ENCODE data around the gene SMDT1. TPM values are rescaled to one million over a fixed set of nuclear protein-coding genes. Genes with fewer than 3 reads are reported as not detected.

SMDT1 gene
- total RNA-seq, 1 donor from 2014 or later: 113 TPM

- Histone ChIP-seq H3K4me3 (no peak overlapping the region), H3K4me1 (no peaks in the 10 kb centered on the region), H3K27me3 (no peaks in the 10 kb centered on the region), H3K36me3 (peaks cover 60% of the 10 kb centered on the region), H3K9me3 (no peaks in the 10 kb centered on the region), H3K27ac (no peak overlapping the region)
- ATAC-seq (no peak), DNase-seq (no peak)
- TF ChIP-seq CTCF (IDR thresholded peaks at IDR 0.05): no peak
- intact Hi-C loops (cut with DNase I): no loop called here
These were observed 16.9 kb upstream of the SMDT1 start for GRCh38 chr22:42062506-42063170.

GRCh38 chr22:42064629-42065028 is 14.9 kb upstream of the SMDT1 start:
- Histone ChIP-seq H3K36me3 (peaks cover 56% of the 10 kb centered on the region), H3K4me1 (peaks cover 3% of the 10 kb centered on the region), H3K4me3 (no peak overlapping the region), H3K9me3 (no peaks in the 10 kb centered on the region), H3K27ac (no peak overlapping the region), H3K27me3 (no peaks in the 10 kb centered on the region)
- intact Hi-C loops (cut with DNase I): no loop called here
- TF ChIP-seq CTCF (IDR thresholded peaks at IDR 0.05): no peak
- ATAC-seq (no peak), DNase-seq (no peak)

GRCh38 chr22:42065438-42066125 is 13.9 kb upstream of the SMDT1 start:
- TF ChIP-seq CTCF (IDR thresholded peaks at IDR 0.05): no peak
- Histone ChIP-seq H3K9me3 (no peaks in the 10 kb centered on the region), H3K36me3 (peaks cover 46% of the 10 kb centered on the region), H3K4me3 (no peak overlapping the region), H3K27me3 (no peaks in the 10 kb centered on the region), H3K27ac (no peak overlapping the region), H3K4me1 (peaks cover 9% of the 10 kb centered on the region)
- DNase-seq (no peak), ATAC-seq (no peak)
- intact Hi-C loops (cut with DNase I): no loop called here

GRCh38 chr22:42066126-42066761 is 13.3 kb upstream of the SMDT1 start:
- Histone ChIP-seq H3K4me3 (no peak overlapping the region), H3K4me1 (peaks cover 12% of the 10 kb centered on the region), H3K36me3 (peaks cover 40% of the 10 kb centered on the region), H3K9me3 (no peaks in the 10 kb centered on the region), H3K27ac (no peak overlapping the region), H3K27me3 (no peaks in the 10 kb centered on the region)
- intact Hi-C loops (cut with DNase I): no loop called here
- DNase-seq: no peak
- no peak for TF ChIP-seq CTCF (IDR thresholded peaks at IDR 0.05)
- no peak for ATAC-seq

- ATAC-seq (no peak), DNase-seq (no peak)
- TF ChIP-seq CTCF (IDR thresholded peaks at IDR 0.05): no peak
These were observed 12.6 kb upstream of the SMDT1 start for GRCh38 chr22:42066937-42067336.

More at GRCh38 chr22:42066937-42067336, 12.6 kb upstream of the SMDT1 start:
- Histone ChIP-seq H3K4me3 (no peak overlapping the region), H3K9me3 (no peaks in the 10 kb centered on the region), H3K27me3 (no peaks in the 10 kb centered on the region), H3K36me3 (peaks cover 35% of the 10 kb centered on the region), H3K27ac (no peak overlapping the region), H3K4me1 (peaks cover 18% of the 10 kb centered on the region)
- intact Hi-C loops (cut with DNase I): no loop called here
